HG03439 (cell line): ENCODE data around the gene CSMD2.

Source experiments
- ATAC-seq: cut with Tn5 transposase; IDR thresholded peaks from one replicate; pipeline ENCODE4 v1.9.1; 2021; ENCODE audit warnings: mild to moderate bottlenecking, moderate library complexity; ENCODE audit not compliant: unreplicated experiment

CSMD2 gene

GRCh38 chr1:33472269-33472980 lies 692.6 kb downstream of the CSMD2 start, which contains the start of gene ZSCAN20:
Gene ZSCAN20 (plus strand): TSS chr1:33472645. CDS start chr1:33479289, 6,644 bp downstream.
- ATAC-seq = peak; percentile 89

DNA sequence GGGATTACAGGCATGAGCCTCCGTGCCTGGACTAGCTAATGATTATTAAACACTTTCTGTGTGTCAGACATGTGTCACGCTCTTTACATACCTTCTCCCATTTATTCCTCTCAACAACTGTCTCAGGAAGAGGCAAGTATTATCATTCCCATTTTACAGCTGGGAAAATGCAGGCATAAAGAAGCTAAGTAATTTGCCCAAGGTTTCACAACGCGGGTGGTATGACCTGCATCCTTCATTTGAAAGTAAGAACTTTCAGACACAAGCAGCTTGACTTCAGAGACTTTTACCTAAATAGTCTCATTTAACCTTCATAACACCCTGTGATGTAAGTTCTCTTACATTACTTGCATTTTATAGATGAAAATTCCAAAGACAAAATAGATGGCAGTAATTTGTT lies 693.6 kb downstream of the CSMD2 start:
- ATAC-seq = no peak

DNA sequence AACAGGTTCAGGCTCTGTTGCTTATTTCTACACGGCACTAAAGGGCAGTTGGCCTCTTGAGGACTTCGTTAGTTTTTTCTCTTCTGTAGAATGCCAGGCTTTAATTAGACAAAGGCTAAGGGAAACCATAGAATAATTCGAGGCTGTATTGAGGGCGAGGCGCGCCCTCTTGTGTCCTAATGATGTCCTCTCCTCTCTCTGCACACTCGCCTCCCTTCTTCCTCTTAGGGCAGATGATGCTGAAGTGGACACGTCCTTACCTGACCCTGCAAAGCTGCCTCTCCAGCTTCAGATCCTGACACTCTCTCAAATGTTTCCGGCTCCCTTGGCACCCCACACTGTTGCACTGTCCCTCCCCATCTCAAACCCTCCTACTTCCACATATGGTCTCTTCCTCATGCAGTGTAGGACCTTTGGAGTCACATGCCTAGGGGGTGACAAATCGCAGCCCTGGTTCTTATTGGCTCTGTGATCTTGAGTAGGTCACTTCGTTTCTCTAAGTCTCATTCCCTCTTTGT lies 694.5 kb downstream of the CSMD2 start:
- no peak for ATAC-seq

- no peak for ATAC-seq
Observed at GRCh38 chr1:33469691-33470090, 695.3 kb downstream of the CSMD2 start.

GRCh38 chr1:33468967-33469366 lies 696.1 kb downstream of the CSMD2 start:
- no peak for ATAC-seq

DNA sequence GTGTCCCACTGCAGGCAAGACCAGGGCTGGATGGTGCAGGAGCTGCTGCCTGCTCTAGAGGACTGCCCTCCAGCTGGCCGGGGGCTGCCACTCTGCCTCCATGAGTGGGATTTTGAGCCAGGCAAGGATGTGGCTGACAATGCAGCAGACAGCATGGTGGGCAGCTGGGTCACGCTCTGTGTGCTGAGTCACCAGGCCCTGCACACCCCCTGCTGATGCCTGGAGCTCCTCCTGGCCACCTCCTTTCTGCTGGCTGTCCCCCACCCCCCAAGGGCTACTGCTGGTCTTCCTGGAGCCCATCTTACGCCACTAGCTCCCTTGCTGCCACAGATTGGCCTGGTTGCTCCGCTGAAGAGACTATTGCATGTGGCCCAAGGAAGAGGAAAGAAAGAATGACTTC lies 696.5 kb downstream of the CSMD2 start:
- no peak for ATAC-seq

GRCh38 chr1:33468011-33468410 lies 697.0 kb downstream of the CSMD2 start:
- ATAC-seq = no peak

DNA sequence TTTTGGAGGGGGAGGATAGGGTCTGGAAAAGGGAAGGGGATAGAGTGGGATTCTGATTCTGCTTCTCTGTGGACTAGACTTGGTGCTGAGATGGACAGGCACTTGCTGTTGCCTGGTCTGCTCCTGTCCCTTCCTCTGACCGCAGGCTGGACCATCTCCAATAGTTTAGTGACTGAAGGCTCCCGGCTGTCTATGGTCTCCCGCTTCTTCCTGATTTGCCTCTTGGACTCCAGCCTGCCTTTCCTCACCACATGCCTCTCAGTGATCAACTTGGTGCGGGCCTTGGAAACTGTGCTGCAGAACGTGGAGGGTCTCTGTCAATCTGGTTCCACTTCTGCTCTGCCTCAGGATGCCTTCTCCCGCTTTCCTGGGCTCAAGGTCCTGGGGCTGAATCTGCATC lies 698.9 kb downstream of the CSMD2 start:
- no peak for ATAC-seq

- no peak for ATAC-seq
Observed at GRCh38 chr1:33465316-33465715, 699.7 kb downstream of the CSMD2 start.

- ATAC-seq = no peak
Observed at GRCh38 chr1:33464552-33464951, 700.5 kb downstream of the CSMD2 start.
